GM21381 (cell line): ENCODE results near the gene FAM53B.

Experiments
- ATAC-seq: cut with Tn5 transposase; IDR thresholded peaks from one replicate; pipeline ENCODE4 v1.9.1; 2021; ENCODE audit warnings: mild to moderate bottlenecking, moderate library complexity; ENCODE audit not compliant: unreplicated experiment

The FAM53B gene

GRCh38 chr10:124681626-124682552 is 62.3 kb downstream of the FAM53B start:
- no peak for ATAC-seq

GRCh38 chr10:124681091-124681490 is 63.1 kb downstream of the FAM53B start:
- no peak for ATAC-seq

- no peak for ATAC-seq
Observed at GRCh38 chr10:124680675-124681074, 63.5 kb downstream of the FAM53B start.

GRCh38 chr10:124679401-124679800 is 64.8 kb downstream of the FAM53B start:
- ATAC-seq: no peak

- no peak for ATAC-seq
Observed at GRCh38 chr10:124678557-124679240, 65.5 kb downstream of the FAM53B start.

GRCh38 chr10:124677749-124678556 is 66.2 kb downstream of the FAM53B start:
- ATAC-seq: no peak

GRCh38 chr10:124677293-124677699 is 66.9 kb downstream of the FAM53B start:
- ATAC-seq: no peak

GRCh38 chr10:124676416-124677062 is 67.6 kb downstream of the FAM53B start:
- ATAC-seq: no peak

- ATAC-seq: no peak
Observed at GRCh38 chr10:124675824-124676223, 68.4 kb downstream of the FAM53B start.

GRCh38 chr10:124675261-124675660 is 68.9 kb downstream of the FAM53B start:
- ATAC-seq: no peak

- no peak for ATAC-seq
Observed at GRCh38 chr10:124674768-124675222, 69.4 kb downstream of the FAM53B start.

- ATAC-seq: no peak
Observed at GRCh38 chr10:124672181-124672638, 72.0 kb downstream of the FAM53B start.

GRCh38 chr10:124671486-124672075 is 72.6 kb downstream of the FAM53B start:
- no peak for ATAC-seq

GRCh38 chr10:124670849-124671248 is 73.3 kb downstream of the FAM53B start:
- ATAC-seq: no peak

GRCh38 chr10:124669824-124670654 is 74.1 kb downstream of the FAM53B start:
- no peak for ATAC-seq

- no peak for ATAC-seq
Observed at GRCh38 chr10:124669141-124669823, 74.9 kb downstream of the FAM53B start.

- ATAC-seq: no peak
Observed at GRCh38 chr10:124668517-124669051, 75.6 kb downstream of the FAM53B start.
